H9 (cell line): Measurements from ENCODE around the gene CELA3B. TPM values are rescaled to one million over a fixed set of nuclear protein-coding genes. Genes with fewer than 3 reads are reported as not detected.
"Not testable (repeated sequence)": the region's sequence is repeated elsewhere in the genome, so short reads cannot be mapped to it uniquely, and the experiment has no call there.

ENCODE experiments used
- DNase-seq: peaks from one replicate; pipeline ENCODE4 v3.0.0-alpha.2; 2017
- H2AFZ ChIP-seq: one replicate; pipeline ENCODE4 v1.6.1; 2013; ENCODE audit warnings: mild to moderate bottlenecking, low read length, control low read depth, moderate library complexity
- H2AK5ac ChIP-seq: 2 replicates; pipeline ENCODE4 v1.6.1; 2013; ENCODE audit warnings: low read length, control low read depth, mixed read lengths; ENCODE audit not compliant: insufficient read length
- H2BK120ac ChIP-seq: one replicate; pipeline ENCODE4 v1.6.1; 2013; ENCODE audit warnings: low read depth, mild to moderate bottlenecking, low read length, control low read depth, inconsistent platforms; ENCODE audit not compliant: poor library complexity, severe bottlenecking
- H2BK12ac ChIP-seq: 2 replicates; pipeline ENCODE4 v1.6.1; 2013; ENCODE audit warnings: low read length, control low read depth, mixed read lengths, low read depth; ENCODE audit not compliant: insufficient read length
- H2BK15ac ChIP-seq: 2 replicates; pipeline ENCODE4 v1.6.1; 2013; ENCODE audit warnings: low read depth, low read length, control low read depth
- H2BK20ac ChIP-seq: one replicate; pipeline ENCODE4 v1.6.1; 2013; ENCODE audit warnings: low read depth, mild to moderate bottlenecking, low read length, control low read depth, inconsistent platforms; ENCODE audit not compliant: poor library complexity, severe bottlenecking
- H2BK5ac ChIP-seq: 2 replicates; pipeline ENCODE4 v1.6.1; 2013; ENCODE audit warnings: low read length, control low read depth, mixed read lengths; ENCODE audit not compliant: insufficient read length
- H3K14ac ChIP-seq: 2 replicates; pipeline ENCODE4 v1.6.1; 2013; ENCODE audit warnings: low read length, control low read depth; ENCODE audit not compliant: insufficient read depth
- H3K18ac ChIP-seq: 2 replicates; pipeline ENCODE4 v1.6.1; 2013; ENCODE audit warnings: low read depth, mild to moderate bottlenecking, mixed read lengths, low read length, control low read depth; ENCODE audit not compliant: insufficient read length
- H3K23ac ChIP-seq: 2 replicates; pipeline ENCODE4 v1.6.1; 2013; ENCODE audit warnings: low read length, control low read depth, mixed read lengths, low read depth; ENCODE audit not compliant: insufficient read length
- H3K23me2 ChIP-seq: 2 replicates; pipeline ENCODE4 v1.6.1; 2013; ENCODE audit warnings: low read depth, mild to moderate bottlenecking, mixed read lengths, low read length, control low read depth; ENCODE audit not compliant: insufficient read length, poor library complexity, severe bottlenecking
- H3K27ac ChIP-seq: 2 replicates; pipeline ENCODE4 v1.5.1; 2013; ENCODE audit warnings: low read length, control low read depth, mixed read lengths, low read depth; ENCODE audit not compliant: insufficient read length
- H3K27me3 ChIP-seq: 2 replicates; pipeline ENCODE4 v1.6.1; 2013; ENCODE audit warnings: low read length, control low read depth, inconsistent platforms; ENCODE audit not compliant: insufficient read depth
- H3K4ac ChIP-seq: 2 replicates; pipeline ENCODE4 v1.6.1; 2013; ENCODE audit warnings: low read depth, mild to moderate bottlenecking, control low read depth, inconsistent platforms, low read length, moderate library complexity
- H3K4me1 ChIP-seq: 2 replicates; pipeline ENCODE4 v1.6.1; 2013; ENCODE audit warnings: low read length, control low read depth, inconsistent platforms; ENCODE audit not compliant: insufficient read depth
- H3K4me2 ChIP-seq: 2 replicates; pipeline ENCODE4 v1.6.1; 2013; ENCODE audit warnings: low read length, control low read depth, mixed read lengths; ENCODE audit not compliant: insufficient read length, insufficient read depth
- H3K56ac ChIP-seq: 2 replicates; pipeline ENCODE4 v1.6.1; 2013; ENCODE audit warnings: low read depth, mild to moderate bottlenecking, mixed read lengths, low read length, control low read depth; ENCODE audit not compliant: insufficient read length
- H3K79me1 ChIP-seq: 2 replicates; pipeline ENCODE4 v1.6.1; 2013; ENCODE audit warnings: low read depth, mild to moderate bottlenecking, moderate library complexity, low read length, control low read depth, inconsistent platforms; ENCODE audit not compliant: insufficient read depth, poor library complexity, severe bottlenecking
- H3K79me2 ChIP-seq: 2 replicates; pipeline ENCODE4 v1.6.1; 2013; ENCODE audit warnings: low read length, control low read depth, inconsistent platforms; ENCODE audit not compliant: insufficient read depth
- H3K9ac ChIP-seq: 2 replicates; pipeline ENCODE4 v1.6.1; 2013; ENCODE audit warnings: low read length, control low read depth, mixed read lengths; ENCODE audit not compliant: insufficient read length; ENCODE audit errors: extremely low read depth
- H3K9me3 ChIP-seq: one replicate; pipeline ENCODE4 v1.6.1; 2013; ENCODE audit warnings: low read depth, low read length, inconsistent platforms; ENCODE audit not compliant: control insufficient read depth
- H3T11ph ChIP-seq: one replicate; pipeline ENCODE4 v1.6.1; 2013; ENCODE audit warnings: mild to moderate bottlenecking, low read length, control low read depth, inconsistent platforms
- H4K20me1 ChIP-seq: one replicate; pipeline ENCODE4 v1.6.1; 2013; ENCODE audit not compliant: control insufficient read depth, insufficient read length, insufficient read depth
- H4K5ac ChIP-seq: 2 replicates; pipeline ENCODE4 v1.6.1; 2013; ENCODE audit warnings: low read depth, mild to moderate bottlenecking, mixed read lengths, low read length, control low read depth; ENCODE audit not compliant: insufficient read length
- H4K8ac ChIP-seq: replicated peaks from 2 replicates; pipeline ENCODE4 v1.6.1; 2013; ENCODE audit warnings: low read length, control low read depth, mixed read lengths, low read depth; ENCODE audit not compliant: insufficient read length
- H4K91ac ChIP-seq: 2 replicates; pipeline ENCODE4 v1.6.1; 2013; ENCODE audit warnings: low read depth, mild to moderate bottlenecking, moderate library complexity, mixed read lengths, low read length, control low read depth; ENCODE audit not compliant: insufficient read length
- H3K27ac Mint-ChIP-seq, 3 experiments: 2 replicates in 2 of 3; 3 replicates in 1 of 3; pipeline ENCODE4 v1.8.0; 2020 to 2021; ENCODE audit warnings: mixed read lengths in 3 of 3, mild to moderate bottlenecking in 1 of 3, moderate library complexity in 1 of 3
- H3K27me3 Mint-ChIP-seq: 2 replicates; pipeline ENCODE4 v1.8.0; 2021; ENCODE audit warnings: low read depth, mild to moderate bottlenecking, moderate library complexity, mixed read lengths
- H3K36me3 Mint-ChIP-seq, 3 experiments: 2 replicates in 2 of 3; 3 replicates in 1 of 3; pipeline ENCODE4 v1.8.0; 2020 to 2021; ENCODE audit warnings: low read depth in 3 of 3, mixed read lengths in 3 of 3; ENCODE audit not compliant: insufficient read depth in 1 of 3
- H3K4me1 Mint-ChIP-seq, 2 experiments: 2 replicates each; pipeline ENCODE4 v1.8.0; 2020; ENCODE audit warnings: mixed read lengths in 2 of 2
- H3K4me3 Mint-ChIP-seq, 2 experiments: 2 replicates in 1 of 2; 3 replicates in 1 of 2; pipeline ENCODE4 v1.8.0; 2020 to 2021; ENCODE audit warnings: mild to moderate bottlenecking in 2 of 2, mixed read lengths in 2 of 2, moderate library complexity in 1 of 2
- H3K9me3 Mint-ChIP-seq, 2 experiments: 2 replicates in 1 of 2; 3 replicates in 1 of 2; pipeline ENCODE4 v1.8.0; 2020; ENCODE audit warnings: mild to moderate bottlenecking in 2 of 2, mixed read lengths in 2 of 2, moderate library complexity in 1 of 2
- WGBS: extraction: QIAGEN DNeasy Blood & Tissue Kit; methylation state at CpG from one replicate; pipeline ENCODE4 v1.1.7; 2013; ENCODE audit warnings: missing lambda C conversion rate, low lambda C conversion rate, mixed read lengths; ENCODE audit not compliant: insufficient read length; ENCODE audit errors: extremely low coverage; 5-methylcytosine and 5-hydroxymethylcytosine counted together
- total RNA-seq: library from RNA; stranded (reverse); gene quantifications from 2 replicates; pipeline ENCODE4 v1.2.1, GENCODE V29; 2021
- TF ChIP-seq, protein P1 (sequence below): fragments of 200-600 bp; sonication (generic); conservative IDR thresholded peaks from 3 replicates; pipeline ENCODE4 v1.8.0; 2021; ENCODE audit warnings: antibody characterized with exemption, mild to moderate bottlenecking

Gene CELA3B
- total RNA-seq, 1 experiment from 2014 or later: not detected

DNA sequence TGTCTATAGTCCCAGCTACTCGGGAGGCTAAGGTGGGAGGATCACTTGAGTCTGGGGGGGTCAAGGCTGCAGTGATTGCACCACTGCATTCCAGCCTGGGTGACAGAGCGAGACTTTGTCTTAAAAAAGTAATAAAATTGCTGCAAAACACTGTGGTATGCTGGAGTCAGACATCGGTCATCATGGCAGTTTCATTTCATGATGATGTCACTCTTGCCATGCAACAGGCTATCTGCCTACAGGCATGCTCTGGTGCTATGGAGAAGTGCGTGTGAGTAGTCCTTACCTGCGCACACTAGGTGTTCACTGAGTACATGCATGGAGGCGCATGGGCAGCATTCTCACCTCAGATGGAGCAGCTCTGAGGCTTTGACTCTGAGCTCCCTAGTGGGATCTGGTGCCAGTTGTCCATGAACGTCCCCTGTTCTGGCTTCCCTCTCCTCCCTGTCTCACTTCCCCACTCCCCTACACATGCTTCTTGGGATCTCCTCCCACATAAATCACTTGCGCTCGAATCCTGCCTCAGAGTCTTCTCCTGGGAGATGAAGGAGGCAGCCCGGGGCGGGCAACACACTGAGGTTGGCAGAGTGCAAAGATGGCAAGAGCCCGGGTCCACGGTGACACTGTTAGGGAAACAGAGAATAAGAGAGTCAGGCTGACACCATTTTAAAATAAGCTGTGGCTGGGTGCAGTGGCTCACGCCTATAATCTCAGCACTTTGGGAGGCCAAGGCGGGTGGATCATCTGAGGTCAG lies 10.4 kb upstream of the CELA3B start:
- no CpG with 5 or more reads among the region's 15 CpGs for WGBS
- Histone ChIP-seq H2BK12ac (peak overlapping the region; percentile 20), H3K14ac (peak overlapping the region; percentile 24; the same call in 1 of the 2 replicates), H2BK20ac (no peak overlapping the region), H3K79me1 (no peaks in the 10 kb centered on the region), H4K8ac (peak overlapping the region; percentile 77), H3K9ac (no peak overlapping the region), H3K23me2 (no peaks in the 10 kb centered on the region), H3K23ac (no peak overlapping the region), H3K79me2 (no peaks in the 10 kb centered on the region), H3K18ac (no peak overlapping the region), H2BK5ac (no peak overlapping the region), H2BK15ac (no peak overlapping the region), H2BK120ac (no peak overlapping the region), H3T11ph (no peak overlapping the region), H3K4me2 (no peak overlapping the region), H4K5ac (no peak overlapping the region), H3K9me3 (no peaks in the 10 kb centered on the region), H4K91ac (no peak overlapping the region), H3K27me3 (no peaks in the 10 kb centered on the region), H4K20me1 (no peaks in the 10 kb centered on the region), H2AFZ (no peak overlapping the region), H3K56ac (no peak overlapping the region), H2AK5ac (no peak overlapping the region), H3K27ac (peak overlapping the region; percentile 57), H3K4me1 (no peaks in the 10 kb centered on the region; the same call in 1 of the 2 replicates), H3K4ac (no peak overlapping the region)
- Mint-ChIP-seq H3K27me3 (no peaks in the 10 kb centered on the region; the same call in 1 of the 2 replicates), H3K4me1 (peaks cover 7 to 12% of the 10 kb centered on the region in 2 experiments), H3K4me3 (no peak overlapping the region), H3K9me3 (no peaks in the 10 kb centered on the region; a peak in 1 of 5 replicates), H3K27ac (peak overlapping the region in 1 of 3 experiments; percentile 66; a peak in 1 of 7 replicates), H3K36me3 (no peaks in the 10 kb centered on the region)
- DNase-seq: no peak
- TF ChIP-seq, protein P1, sequence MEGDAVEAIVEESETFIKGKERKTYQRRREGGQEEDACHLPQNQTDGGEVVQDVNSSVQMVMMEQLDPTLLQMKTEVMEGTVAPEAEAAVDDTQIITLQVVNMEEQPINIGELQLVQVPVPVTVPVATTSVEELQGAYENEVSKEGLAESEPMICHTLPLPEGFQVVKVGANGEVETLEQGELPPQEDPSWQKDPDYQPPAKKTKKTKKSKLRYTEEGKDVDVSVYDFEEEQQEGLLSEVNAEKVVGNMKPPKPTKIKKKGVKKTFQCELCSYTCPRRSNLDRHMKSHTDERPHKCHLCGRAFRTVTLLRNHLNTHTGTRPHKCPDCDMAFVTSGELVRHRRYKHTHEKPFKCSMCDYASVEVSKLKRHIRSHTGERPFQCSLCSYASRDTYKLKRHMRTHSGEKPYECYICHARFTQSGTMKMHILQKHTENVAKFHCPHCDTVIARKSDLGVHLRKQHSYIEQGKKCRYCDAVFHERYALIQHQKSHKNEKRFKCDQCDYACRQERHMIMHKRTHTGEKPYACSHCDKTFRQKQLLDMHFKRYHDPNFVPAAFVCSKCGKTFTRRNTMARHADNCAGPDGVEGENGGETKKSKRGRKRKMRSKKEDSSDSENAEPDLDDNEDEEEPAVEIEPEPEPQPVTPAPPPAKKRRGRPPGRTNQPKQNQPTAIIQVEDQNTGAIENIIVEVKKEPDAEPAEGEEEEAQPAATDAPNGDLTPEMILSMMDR: no peak

DNA sequence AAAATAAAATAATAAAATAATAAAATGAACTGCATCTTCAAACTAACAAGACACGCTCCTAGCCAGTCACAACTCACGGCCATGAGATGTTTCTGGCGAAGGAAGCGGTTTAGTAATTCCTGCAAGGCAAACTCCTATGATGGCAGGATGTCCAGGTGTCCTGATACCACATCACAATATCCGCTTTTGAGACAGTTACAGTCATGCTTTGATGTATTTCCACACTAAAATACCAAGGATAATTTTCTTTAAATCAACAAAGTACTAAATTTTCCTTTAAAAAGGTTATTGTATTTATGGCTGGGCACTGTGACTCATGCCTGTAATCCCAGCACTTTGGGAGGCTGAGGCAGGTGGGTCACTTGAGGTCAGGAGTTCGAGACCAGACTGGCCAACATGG lies 9.6 kb upstream of the CELA3B start:
- not testable (repeated sequence) for H2AFZ ChIP-seq, H4K20me1 ChIP-seq, H3K4me1 ChIP-seq, H3K27ac ChIP-seq, H3K9ac ChIP-seq, H3K79me2 ChIP-seq, H2AK5ac ChIP-seq, H4K91ac ChIP-seq, H3K23me2 ChIP-seq, H2BK5ac ChIP-seq, H3K79me1 ChIP-seq, H3K14ac ChIP-seq, H2BK20ac ChIP-seq, H3T11ph ChIP-seq, H4K5ac ChIP-seq, DNase-seq, H3K56ac ChIP-seq, H3K18ac ChIP-seq, H2BK15ac ChIP-seq, H3K4me2 ChIP-seq, H3K4ac ChIP-seq, H3K27me3 Mint-ChIP-seq, H3K36me3 Mint-ChIP-seq, H3K9me3 Mint-ChIP-seq, H3K4me3 Mint-ChIP-seq, H2BK120ac ChIP-seq, H2BK12ac ChIP-seq, H3K27ac Mint-ChIP-seq, H3K9me3 ChIP-seq, H3K23ac ChIP-seq, H4K8ac ChIP-seq, H3K27me3 ChIP-seq
- WGBS: no CpG with 5 or more reads among the region's 6 CpGs
- H3K4me1 Mint-ChIP-seq: peaks cover 7 to 12% of the 10 kb centered on the region in 2 experiments
